ENCODE data around the gene TREML1.

Gene TREML1

DNA sequence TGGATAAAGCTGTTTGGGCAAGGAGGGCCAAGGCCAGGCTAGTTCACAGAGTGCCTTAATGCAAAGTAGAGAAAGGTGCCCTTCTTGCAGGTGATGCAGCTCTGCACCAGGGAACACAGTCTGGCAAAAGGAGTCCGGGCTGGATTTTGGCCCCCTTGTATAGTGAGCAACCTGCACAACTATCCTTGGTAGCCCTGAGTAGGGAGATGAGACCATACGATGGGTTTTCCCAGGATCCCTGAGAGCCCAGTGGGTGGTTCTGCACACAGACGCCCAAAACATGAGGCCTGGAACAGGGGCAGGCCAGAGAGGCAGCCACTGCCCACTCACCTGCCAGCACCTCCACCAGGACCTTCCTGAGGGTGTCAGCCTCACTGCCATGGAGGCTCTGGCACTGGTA lies 6.8 kb upstream of the TREML1 start:
- H3K4me3 ChIP-seq (ENCODE audit: low read depth, low read length) = no peak overlapping the region
- no peak for DNase-seq (ENCODE audit: low read depth)
- TF ChIP-seq, protein P1, sequence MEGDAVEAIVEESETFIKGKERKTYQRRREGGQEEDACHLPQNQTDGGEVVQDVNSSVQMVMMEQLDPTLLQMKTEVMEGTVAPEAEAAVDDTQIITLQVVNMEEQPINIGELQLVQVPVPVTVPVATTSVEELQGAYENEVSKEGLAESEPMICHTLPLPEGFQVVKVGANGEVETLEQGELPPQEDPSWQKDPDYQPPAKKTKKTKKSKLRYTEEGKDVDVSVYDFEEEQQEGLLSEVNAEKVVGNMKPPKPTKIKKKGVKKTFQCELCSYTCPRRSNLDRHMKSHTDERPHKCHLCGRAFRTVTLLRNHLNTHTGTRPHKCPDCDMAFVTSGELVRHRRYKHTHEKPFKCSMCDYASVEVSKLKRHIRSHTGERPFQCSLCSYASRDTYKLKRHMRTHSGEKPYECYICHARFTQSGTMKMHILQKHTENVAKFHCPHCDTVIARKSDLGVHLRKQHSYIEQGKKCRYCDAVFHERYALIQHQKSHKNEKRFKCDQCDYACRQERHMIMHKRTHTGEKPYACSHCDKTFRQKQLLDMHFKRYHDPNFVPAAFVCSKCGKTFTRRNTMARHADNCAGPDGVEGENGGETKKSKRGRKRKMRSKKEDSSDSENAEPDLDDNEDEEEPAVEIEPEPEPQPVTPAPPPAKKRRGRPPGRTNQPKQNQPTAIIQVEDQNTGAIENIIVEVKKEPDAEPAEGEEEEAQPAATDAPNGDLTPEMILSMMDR (IDR thresholded peaks at IDR 0.05; ENCODE audit: control insufficient read depth, extremely low read depth, insufficient read depth) = no peak

DNA sequence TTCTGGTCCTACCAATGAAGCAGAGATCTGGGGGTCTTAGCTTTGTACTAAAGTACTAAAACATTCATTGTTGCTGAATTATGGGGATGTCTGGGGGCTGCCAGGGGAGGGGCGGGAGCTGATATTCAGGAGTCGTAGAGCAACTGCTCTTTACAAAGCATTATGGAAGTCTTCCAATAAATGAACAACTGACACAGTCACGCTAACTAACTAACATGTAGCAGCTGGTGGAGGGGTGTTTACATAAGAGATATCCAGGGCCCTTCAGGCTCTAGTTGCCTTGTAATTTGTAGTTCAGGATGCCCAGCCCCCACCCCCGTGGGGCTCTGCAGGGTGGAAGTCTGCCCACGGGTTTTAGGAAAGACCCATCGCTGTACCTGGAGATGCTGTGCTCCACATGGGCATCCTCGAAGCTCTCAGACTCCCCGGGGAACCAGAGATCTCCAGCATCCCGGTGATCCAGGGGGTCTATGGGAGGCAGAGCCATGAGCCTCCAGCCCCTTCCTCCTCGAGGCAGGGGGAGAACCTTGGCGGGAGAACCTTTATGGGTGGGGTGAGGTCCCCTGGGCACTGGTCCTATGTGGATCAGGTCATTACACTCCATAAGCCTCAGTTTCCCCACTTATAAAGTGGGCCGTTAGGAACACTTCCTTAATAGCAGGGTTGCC lies 5.4 kb upstream of the TREML1 start:
- no peak overlapping the region for H3K4me3 ChIP-seq (ENCODE audit: low read depth, low read length)
- DNase-seq (ENCODE audit: low read depth) = no peak
- TF ChIP-seq, protein P1 (IDR thresholded peaks at IDR 0.05; ENCODE audit: control insufficient read depth, extremely low read depth, insufficient read depth) = no peak

DNA sequence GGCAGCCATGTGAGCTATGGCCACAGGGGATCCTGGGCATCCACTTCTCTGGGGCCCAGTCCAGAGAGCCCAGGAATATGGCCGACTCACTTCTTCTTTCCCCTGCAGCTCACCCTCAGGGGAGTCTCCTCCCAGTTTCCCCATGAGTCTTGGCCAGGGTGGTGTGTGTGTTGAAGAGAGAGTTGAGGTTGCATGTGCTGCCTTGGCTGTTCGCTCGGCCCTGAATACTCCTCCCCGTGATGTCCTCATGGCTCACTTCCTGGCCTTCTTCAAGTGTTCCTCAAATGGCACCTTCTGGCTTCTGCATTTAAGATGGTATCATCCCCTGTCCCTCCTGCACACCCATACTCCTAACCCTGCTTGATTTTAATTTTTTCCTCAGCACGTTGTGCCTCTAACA lies 3.2 kb upstream of the TREML1 start:
- TF ChIP-seq, protein P1 (IDR thresholded peaks at IDR 0.05; ENCODE audit: control insufficient read depth, extremely low read depth, insufficient read depth) = no peak
- no peak for DNase-seq (ENCODE audit: low read depth)
- no peak overlapping the region for H3K4me3 ChIP-seq (ENCODE audit: low read depth, low read length)

DNA sequence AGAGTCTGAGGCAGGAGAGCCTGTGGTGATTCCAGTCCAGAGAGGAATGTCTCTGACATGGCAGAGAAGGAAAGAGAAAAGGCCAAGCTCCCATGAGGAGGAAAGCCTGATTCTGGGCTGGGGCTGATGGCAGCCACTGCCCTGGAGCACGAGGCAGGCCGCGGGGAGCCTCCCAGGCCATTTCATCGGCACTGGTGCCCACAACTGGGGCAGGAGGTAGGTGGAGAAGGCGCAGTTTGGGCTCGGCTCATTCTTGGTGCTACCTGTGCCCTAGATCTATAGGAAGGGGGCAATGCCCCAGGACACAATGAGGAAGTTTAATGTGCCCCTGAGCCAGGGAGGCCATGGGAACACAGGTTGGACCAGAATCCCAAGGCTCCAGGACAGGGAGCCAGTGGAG lies 2.6 kb upstream of the TREML1 start:
- TF ChIP-seq, protein P1 (IDR thresholded peaks at IDR 0.05; ENCODE audit: control insufficient read depth, extremely low read depth, insufficient read depth) = no peak
- no peak overlapping the region for H3K4me3 ChIP-seq (ENCODE audit: low read depth, low read length)
- no peak for DNase-seq (ENCODE audit: low read depth)

DNA sequence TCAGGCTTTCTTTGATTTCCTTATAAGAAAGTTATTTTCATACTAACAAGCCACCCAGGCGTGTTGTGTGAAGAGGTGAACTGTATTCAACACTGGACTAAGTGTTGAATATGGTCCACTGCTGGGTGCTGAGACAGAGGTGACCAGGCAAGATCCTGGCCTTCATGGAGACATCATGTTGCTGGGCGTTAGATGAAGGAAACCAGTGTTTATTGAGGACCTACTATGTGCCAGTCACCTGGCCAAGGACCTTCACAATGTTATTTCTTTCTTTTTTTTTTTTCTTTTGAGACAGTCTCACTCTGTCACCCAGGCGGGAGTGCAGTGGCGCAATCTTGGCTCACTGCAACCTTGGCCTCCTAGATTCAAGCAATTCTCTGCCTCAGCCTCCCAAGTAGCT lies 1.9 kb upstream of the TREML1 start:
- TF ChIP-seq, protein P1 (IDR thresholded peaks at IDR 0.05; ENCODE audit: control insufficient read depth, extremely low read depth, insufficient read depth) = no peak
- DNase-seq (ENCODE audit: low read depth) = no peak
- H3K4me3 ChIP-seq (ENCODE audit: low read depth, low read length) = no peak overlapping the region

DNA sequence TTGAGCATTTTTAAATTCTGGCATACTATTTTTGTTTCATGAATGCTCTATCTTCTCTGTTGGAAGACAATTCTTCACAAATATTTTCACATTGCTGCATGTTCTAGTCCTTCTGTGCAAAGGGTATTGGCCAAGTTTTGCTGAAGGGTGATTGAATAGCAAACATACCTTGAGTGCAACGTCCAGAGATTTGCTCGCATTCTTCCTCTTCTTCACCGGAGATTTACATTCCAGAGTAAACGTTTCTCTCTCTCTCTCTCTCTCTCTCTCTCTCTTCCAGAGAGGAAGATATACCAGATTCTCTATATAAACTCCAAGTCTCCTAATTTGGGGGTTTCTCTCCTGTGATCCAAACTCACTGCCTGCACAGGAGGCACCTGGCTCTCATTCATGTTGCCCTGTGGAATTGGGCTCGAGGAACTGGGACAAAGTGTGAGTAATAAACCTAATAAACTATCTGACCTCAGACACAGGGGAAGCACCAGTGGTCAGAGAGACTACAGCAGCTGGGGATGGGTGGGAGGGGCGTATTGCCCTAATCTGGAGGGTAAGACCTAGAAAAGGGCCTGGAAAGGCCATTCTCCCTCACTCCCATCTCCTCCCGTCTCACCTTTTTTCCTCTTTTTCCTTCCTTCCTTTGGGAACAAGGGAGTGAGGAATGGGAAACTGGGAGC lies 1.1 kb upstream of the TREML1 start:
- H3K4me3 ChIP-seq (ENCODE audit: low read depth, low read length) = no peak overlapping the region
- peak; percentile 1 for DNase-seq (ENCODE audit: low read depth)
- TF ChIP-seq, protein P1 (IDR thresholded peaks at IDR 0.05; ENCODE audit: control insufficient read depth, extremely low read depth, insufficient read depth) = no peak

All from LNCaP clone FGC (cell line).